Common myeloid progenitor, CD34-positive (primary cell): ENCODE measurements around the gene SLC35B1.

ENCODE experiments used
- CTCF ChIA-PET: fragments of 350-600 bp; sonication (Branson Sonifier 250); formaldehyde crosslinking; loops from one replicate; lab custom pipeline; 2021; ENCODE audit warnings: antibody characterized with exemption; lab: Charles Lee
- POLR2A ChIA-PET: fragments of 350-600 bp; sonication (Branson Sonifier 250); formaldehyde crosslinking; loops from one replicate; lab custom pipeline; 2021; ENCODE audit warnings: antibody characterized with exemption; lab: Charles Lee
- DNase-seq, 3 donors: peaks; one replicate each; pipeline versions ENCODE4 v3.0.0 to v3.0.0-alpha.2; 2013
- H3K27ac ChIP-seq, 2 experiments: 1 replicate in 1 of 2; 2 replicates in 1 of 2; pipeline ENCODE4 v1.7.0; 2013; ENCODE audit warnings: inconsistent platforms in 2 of 2, low read length in 2 of 2, mild to moderate bottlenecking in 2 of 2, low read depth in 1 of 2, moderate library complexity in 1 of 2; ENCODE audit not compliant: severe bottlenecking in 2 of 2, insufficient read depth in 1 of 2, poor library complexity in 1 of 2
- H3K27me3 ChIP-seq, 5 experiments: replicated peaks in 2 of 5; 1 replicate in 3 of 5; 2 replicates in 2 of 5; pipeline versions ENCODE4 v1.6.1 to v1.7.0; 2013; ENCODE audit warnings: low read length in 4 of 5, mild to moderate bottlenecking in 2 of 5, moderate library complexity in 2 of 5, inconsistent platforms in 1 of 5; ENCODE audit not compliant: insufficient read depth in 5 of 5, control insufficient read depth in 4 of 5
- H3K36me3 ChIP-seq, 4 experiments: 1 replicate in 2 of 4; 2 replicates in 2 of 4; pipeline versions ENCODE4 v1.6.1 to v1.7.0; 2013; ENCODE audit warnings: low read length in 3 of 4, control low read depth in 1 of 4, mild to moderate bottlenecking in 1 of 4; ENCODE audit not compliant: control insufficient read depth in 4 of 4, insufficient read depth in 4 of 4
- H3K4me1 ChIP-seq, 4 experiments: 1 replicate in 3 of 4; 2 replicates in 1 of 4; pipeline versions ENCODE4 v1.6.1 to v1.7.1; 2013; ENCODE audit warnings: low read length in 3 of 4, mild to moderate bottlenecking in 3 of 4, control low read depth in 1 of 4, inconsistent platforms in 1 of 4, moderate library complexity in 1 of 4; ENCODE audit not compliant: control insufficient read depth in 4 of 4, insufficient read depth in 4 of 4; ENCODE audit errors: control extremely low read depth in 1 of 4
- H3K4me3 ChIP-seq, 7 experiments: 1 replicate in 4 of 7; 2 replicates in 3 of 7; pipeline versions ENCODE4 v1.5.1 to v1.7.0; 2013; ENCODE audit warnings: mild to moderate bottlenecking in 7 of 7, low read length in 6 of 7, moderate library complexity in 6 of 7, inconsistent platforms in 2 of 7, low read depth in 2 of 7, control low read depth in 1 of 7; ENCODE audit not compliant: insufficient read depth in 4 of 7, control insufficient read depth in 1 of 7; ENCODE audit errors: extremely low read depth in 1 of 7
- H3K9me3 ChIP-seq, 5 experiments: 1 replicate in 4 of 5; 2 replicates in 1 of 5; pipeline versions ENCODE4 v1.6.1 to v1.7.1; 2013; ENCODE audit warnings: low read length in 4 of 5, mild to moderate bottlenecking in 2 of 5, inconsistent platforms in 1 of 5, low read depth in 1 of 5, moderate library complexity in 1 of 5; ENCODE audit not compliant: control insufficient read depth in 4 of 5, insufficient read depth in 2 of 5; ENCODE audit errors: control extremely low read depth in 1 of 5
- WGBS: methylation state at CpG from one replicate; pipeline ENCODE4 v1.1.5; 2013; ENCODE audit not compliant: insufficient coverage; 5-methylcytosine and 5-hydroxymethylcytosine counted together

Gene SLC35B1

DNA sequence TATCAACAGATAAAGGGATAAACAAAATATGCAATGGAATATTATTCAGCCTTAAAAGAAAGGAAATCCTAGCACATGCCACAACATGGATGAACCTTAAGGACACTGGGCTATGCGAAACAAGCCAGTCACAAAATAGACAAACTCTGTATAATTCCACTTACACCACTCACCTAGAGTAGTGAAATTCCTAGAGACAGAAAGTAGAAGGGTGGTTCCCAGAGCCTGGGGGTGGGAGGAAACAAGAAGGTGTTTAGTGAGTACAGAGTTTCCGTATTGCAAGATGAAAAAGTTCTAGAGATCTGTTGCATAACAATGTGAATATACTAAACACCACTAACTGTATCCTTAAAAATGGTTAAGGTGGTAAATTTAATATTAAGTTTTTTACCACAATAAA lies 39.9 kb downstream of the SLC35B1 start:
- no CpG with 5 or more reads among the region's 2 CpGs for WGBS
- no peak for DNase-seq
- H3K4me3 ChIP-seq = no peak overlapping the region
- H3K27me3 ChIP-seq = no peaks in the 10 kb centered on the region
- CTCF ChIA-PET = interaction anchor here (1.3 kb wide), 1 partner anchor 9 kb away, joined by 5 read pairs; no protein-coding TSS in a partner anchor
- peaks cover 0 to 5% (median 3%) of the 10 kb centered on the region in 4 experiments for H3K4me1 ChIP-seq
- POLR2A ChIA-PET = no interaction called here
- H3K36me3 ChIP-seq = peaks cover 0 to 24% (median 4%) of the 10 kb centered on the region in 4 experiments
- no peaks in the 10 kb centered on the region for H3K9me3 ChIP-seq
- no peak overlapping the region for H3K27ac ChIP-seq

DNA sequence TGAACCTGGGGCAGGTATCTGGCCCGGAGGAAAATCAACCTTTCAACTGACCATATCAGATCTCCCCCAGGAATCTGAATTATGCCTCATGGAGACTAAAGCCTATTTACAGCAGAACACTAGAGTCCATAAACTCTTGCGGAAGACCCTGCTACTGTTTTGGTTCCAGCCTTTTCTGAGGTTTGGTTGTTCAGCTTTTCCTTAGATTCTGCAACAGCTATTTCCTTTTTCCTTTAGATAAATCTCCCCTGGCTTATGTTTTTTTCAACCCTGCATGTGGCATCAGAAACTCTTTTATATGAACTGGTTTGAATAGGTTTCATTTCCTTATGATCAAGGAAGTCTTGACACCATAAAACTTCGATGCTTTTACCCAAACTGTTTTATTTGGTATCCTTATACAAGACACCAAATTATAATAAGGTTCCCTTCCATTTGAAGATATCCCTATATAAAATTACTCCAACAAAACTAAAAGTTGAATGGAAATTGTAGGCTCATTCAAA lies 43.0 kb downstream of the SLC35B1 start:
- DNase-seq = no peak
- CTCF ChIA-PET = interaction anchor here (1.9 kb wide), 1 partner anchor 14 kb away, joined by 5 read pairs; no protein-coding TSS in a partner anchor
- WGBS = 93% methylated on average over 2 of the region's 3 CpGs

DNA sequence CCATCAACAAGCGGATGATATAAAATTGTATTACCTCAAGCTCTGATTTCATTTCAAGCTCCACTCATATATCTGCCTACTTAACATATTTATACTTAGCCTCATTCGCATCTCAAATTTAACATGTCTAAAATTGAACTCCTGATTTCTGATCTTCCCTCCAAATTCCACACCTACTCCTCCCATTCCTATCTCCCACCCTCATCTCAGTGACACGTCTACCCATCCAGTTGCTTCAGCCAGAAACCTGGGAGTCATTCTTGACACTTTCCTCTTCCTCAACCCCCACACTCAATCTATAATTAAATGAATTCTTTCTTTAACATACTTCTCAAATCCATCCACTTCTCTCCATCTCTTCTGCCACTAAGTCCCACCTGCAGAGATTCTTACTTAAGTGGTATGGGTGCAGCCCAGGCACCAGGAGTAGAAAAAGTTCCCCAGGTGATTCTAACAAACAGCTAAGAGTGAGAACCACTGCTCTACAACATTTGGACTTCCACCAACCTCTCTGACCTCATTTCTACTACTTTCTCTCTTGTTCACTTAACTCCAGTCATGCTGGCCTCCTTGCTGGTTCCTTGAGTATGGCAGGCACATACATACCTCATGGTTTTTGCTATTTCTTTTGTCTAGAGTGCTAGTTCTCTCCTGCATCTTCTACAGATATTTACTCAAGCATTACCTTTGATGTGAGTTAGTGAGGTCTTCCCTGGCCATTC lies 47.9 kb downstream of the SLC35B1 start:
- H3K27me3 ChIP-seq = no peaks in the 10 kb centered on the region
- H3K9me3 ChIP-seq = no peaks in the 10 kb centered on the region
- POLR2A ChIA-PET = no interaction called here
- CTCF ChIA-PET = no interaction called here
- WGBS = 97% methylated on average over 3 of the region's 3 CpGs
- DNase-seq = no peak
- no peak overlapping the region for H3K27ac ChIP-seq
- H3K36me3 ChIP-seq = peaks cover 0 to 18% (median 8%) of the 10 kb centered on the region in 4 experiments
- H3K4me1 ChIP-seq = no peaks in the 10 kb centered on the region
- H3K4me3 ChIP-seq = no peak overlapping the region

More for the DNA sequence above, 43.0 kb downstream of the SLC35B1 start:
- no peak overlapping the region for H3K27ac ChIP-seq
- H3K27me3 ChIP-seq = no peaks in the 10 kb centered on the region
- H3K9me3 ChIP-seq = no peaks in the 10 kb centered on the region
- H3K4me3 ChIP-seq = no peak overlapping the region
- H3K4me1 ChIP-seq = no peaks in the 10 kb centered on the region
- POLR2A ChIA-PET = interaction anchor here (0.9 kb wide), 1 partner anchor 8 kb away, joined by 8 read pairs; no protein-coding TSS in a partner anchor
- peaks cover 0 to 24% (median 7%) of the 10 kb centered on the region in 4 experiments for H3K36me3 ChIP-seq

DNA sequence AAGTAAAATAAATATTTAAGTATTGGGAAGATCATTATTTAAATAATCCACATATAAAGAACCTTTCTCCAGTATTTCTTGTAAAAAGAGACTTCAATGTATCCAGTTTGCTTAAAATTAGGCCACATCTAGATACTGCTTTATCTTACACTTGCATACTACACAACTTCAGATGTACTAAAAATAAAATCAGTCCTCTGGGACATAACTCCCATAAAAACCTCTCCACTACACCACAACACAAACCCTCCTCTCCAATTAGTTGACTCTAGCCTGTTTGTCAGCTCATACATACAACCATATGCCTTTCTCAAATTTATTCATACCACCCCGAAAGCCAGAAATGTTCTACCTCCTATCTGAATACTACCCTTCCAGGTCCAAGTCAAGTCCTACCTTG lies 51.5 kb downstream of the SLC35B1 start:
- H3K4me1 ChIP-seq = no peaks in the 10 kb centered on the region
- peaks cover 0 to 8% (median 2%) of the 10 kb centered on the region in 4 experiments for H3K36me3 ChIP-seq
- ChIA-PET CTCF (no interaction called here), POLR2A (interaction anchor here (0.7 kb wide), 1 partner anchor 9 kb away, joined by 8 read pairs; no protein-coding TSS in a partner anchor)
- no peaks in the 10 kb centered on the region for H3K27me3 ChIP-seq
- H3K9me3 ChIP-seq = no peaks in the 10 kb centered on the region
- H3K4me3 ChIP-seq = no peak overlapping the region
- WGBS = 100% methylated on average over 1 of the region's 1 CpG
- no peak overlapping the region for H3K27ac ChIP-seq
- DNase-seq = no peak
